ENCODE results near the gene TPO. TPM values are rescaled to one million over a fixed set of nuclear protein-coding genes. Genes with fewer than 3 reads are reported as not detected.

Gene TPO
- total and polyA plus RNA-seq, 2 experiments from 2014 or later, result 0.37 TPM; not detected in 1

DNA sequence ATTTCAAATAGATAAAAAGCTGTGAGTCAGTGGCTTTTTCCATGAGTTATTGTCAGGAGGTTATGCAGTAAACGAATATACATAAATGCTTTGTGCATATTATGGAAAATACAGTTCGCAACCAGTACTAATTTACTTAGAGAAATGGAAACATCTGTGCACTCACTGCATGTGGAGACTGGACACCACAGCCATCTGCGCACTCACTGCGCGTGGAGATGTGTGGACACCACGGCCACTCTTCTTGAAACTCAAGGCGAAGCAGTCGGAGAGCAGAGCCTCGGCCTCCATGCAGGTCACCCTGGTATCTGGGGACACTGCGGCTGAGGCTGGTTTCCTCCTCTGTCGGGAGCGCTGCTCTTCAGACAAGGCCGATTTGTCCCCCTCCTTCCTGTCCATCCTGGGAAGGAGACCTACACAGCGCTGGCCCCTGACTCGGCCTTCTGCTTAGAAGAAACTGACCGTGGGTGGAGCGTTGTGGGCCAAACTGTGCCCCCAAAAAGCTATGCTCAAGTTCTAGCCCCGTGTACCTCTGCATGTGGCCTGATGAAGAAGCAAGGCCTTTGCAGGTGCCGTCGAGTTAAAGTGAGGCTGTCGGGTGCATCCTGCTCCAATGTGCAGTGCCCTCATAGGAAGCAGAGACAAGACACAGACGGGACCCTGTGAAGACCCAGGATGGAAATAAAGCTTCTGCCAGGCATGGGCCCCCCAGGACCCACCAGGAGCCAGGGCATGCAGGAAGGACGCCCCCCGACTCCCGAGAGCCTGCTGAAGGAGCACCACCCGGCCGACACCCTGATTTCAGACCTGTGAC lies 88.0 kb downstream of the TPO start:
- H3K27ac ChIP-seq, result no peak overlapping the region
- H3K9me3 ChIP-seq (ENCODE audit: low read depth), result no peaks in the 10 kb centered on the region
- 91% methylated on average over 27 of the region's 27 CpGs for WGBS (ENCODE audit: low lambda C conversion rate, missing lambda C conversion rate)
- H3K4me1 ChIP-seq (ENCODE audit: insufficient read depth), result no peaks in the 10 kb centered on the region
- DNase-seq (ENCODE audit: low spot score), result no peak
- no peaks in the 10 kb centered on the region for H4K20me1 ChIP-seq (ENCODE audit: insufficient read depth, poor library complexity, severe bottlenecking)
- H3K4me2 ChIP-seq, result no peak overlapping the region
- TF ChIP-seq EZH2 (IDR thresholded peaks at IDR 0.05; ENCODE audit: borderline replicate concordance) (no peak), EZH2phosphoT487 (IDR thresholded peaks at IDR 0.05; ENCODE audit: low read depth, severe bottlenecking, unreplicated experiment) (no peak)
- TF ChIP-seq, protein P1, sequence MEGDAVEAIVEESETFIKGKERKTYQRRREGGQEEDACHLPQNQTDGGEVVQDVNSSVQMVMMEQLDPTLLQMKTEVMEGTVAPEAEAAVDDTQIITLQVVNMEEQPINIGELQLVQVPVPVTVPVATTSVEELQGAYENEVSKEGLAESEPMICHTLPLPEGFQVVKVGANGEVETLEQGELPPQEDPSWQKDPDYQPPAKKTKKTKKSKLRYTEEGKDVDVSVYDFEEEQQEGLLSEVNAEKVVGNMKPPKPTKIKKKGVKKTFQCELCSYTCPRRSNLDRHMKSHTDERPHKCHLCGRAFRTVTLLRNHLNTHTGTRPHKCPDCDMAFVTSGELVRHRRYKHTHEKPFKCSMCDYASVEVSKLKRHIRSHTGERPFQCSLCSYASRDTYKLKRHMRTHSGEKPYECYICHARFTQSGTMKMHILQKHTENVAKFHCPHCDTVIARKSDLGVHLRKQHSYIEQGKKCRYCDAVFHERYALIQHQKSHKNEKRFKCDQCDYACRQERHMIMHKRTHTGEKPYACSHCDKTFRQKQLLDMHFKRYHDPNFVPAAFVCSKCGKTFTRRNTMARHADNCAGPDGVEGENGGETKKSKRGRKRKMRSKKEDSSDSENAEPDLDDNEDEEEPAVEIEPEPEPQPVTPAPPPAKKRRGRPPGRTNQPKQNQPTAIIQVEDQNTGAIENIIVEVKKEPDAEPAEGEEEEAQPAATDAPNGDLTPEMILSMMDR (IDR thresholded peaks at IDR 0.05; ENCODE audit: poor library complexity), result no peak
- no peak overlapping the region for H2AFZ ChIP-seq
- no peaks in the 10 kb centered on the region for H3K9me2 ChIP-seq (replicated peaks; ENCODE audit: insufficient read depth)
- no peaks in the 10 kb centered on the region for H3K79me2 ChIP-seq
- no peaks in the 10 kb centered on the region for H3K36me3 ChIP-seq (replicated peaks; ENCODE audit: insufficient read depth, low read depth)
- no peak overlapping the region for H3K4me3 ChIP-seq
- H3K27me3 ChIP-seq, result no peaks in the 10 kb centered on the region

DNA sequence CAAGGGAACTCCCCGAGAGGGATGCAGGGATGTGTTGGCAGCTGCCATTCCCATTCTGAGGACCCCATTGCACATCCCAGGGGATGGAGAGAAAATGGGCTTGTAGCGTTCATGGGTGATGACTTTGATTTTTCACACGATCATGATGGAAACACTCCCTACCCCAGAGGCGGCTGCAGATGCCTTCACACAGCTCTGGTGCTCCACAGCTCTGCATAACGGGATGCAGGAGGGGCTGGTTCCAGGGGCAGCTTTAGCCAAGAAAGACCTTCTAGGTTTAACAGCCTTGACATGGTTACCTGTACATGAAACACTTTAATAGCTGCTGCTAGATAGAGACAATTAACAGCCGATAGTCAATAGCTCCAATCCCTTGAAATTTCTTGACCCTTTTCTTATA lies 88.7 kb downstream of the TPO start:
- TF ChIP-seq, protein P1 (IDR thresholded peaks at IDR 0.05; ENCODE audit: poor library complexity), result no peak
- TF ChIP-seq EZH2 (IDR thresholded peaks at IDR 0.05; ENCODE audit: borderline replicate concordance) (no peak), EZH2phosphoT487 (IDR thresholded peaks at IDR 0.05; ENCODE audit: low read depth, severe bottlenecking, unreplicated experiment) (no peak)
- no peak overlapping the region for H2AFZ ChIP-seq
- no peaks in the 10 kb centered on the region for H3K36me3 ChIP-seq (replicated peaks; ENCODE audit: insufficient read depth, low read depth)
- no peak overlapping the region for H3K4me2 ChIP-seq
- no peak overlapping the region for H3K27ac ChIP-seq
- no peaks in the 10 kb centered on the region for H3K4me1 ChIP-seq (ENCODE audit: insufficient read depth)
- H4K20me1 ChIP-seq (ENCODE audit: insufficient read depth, poor library complexity, severe bottlenecking), result no peaks in the 10 kb centered on the region
- no peak for DNase-seq (ENCODE audit: low spot score)
- H3K9me3 ChIP-seq (ENCODE audit: low read depth), result no peaks in the 10 kb centered on the region
- 89% methylated on average over 6 of the region's 6 CpGs for WGBS (ENCODE audit: low lambda C conversion rate, missing lambda C conversion rate)
- H3K9me2 ChIP-seq (replicated peaks; ENCODE audit: insufficient read depth), result no peaks in the 10 kb centered on the region
- H3K4me3 ChIP-seq, result no peak overlapping the region
- H3K27me3 ChIP-seq, result no peaks in the 10 kb centered on the region
- H3K79me2 ChIP-seq, result no peaks in the 10 kb centered on the region

DNA sequence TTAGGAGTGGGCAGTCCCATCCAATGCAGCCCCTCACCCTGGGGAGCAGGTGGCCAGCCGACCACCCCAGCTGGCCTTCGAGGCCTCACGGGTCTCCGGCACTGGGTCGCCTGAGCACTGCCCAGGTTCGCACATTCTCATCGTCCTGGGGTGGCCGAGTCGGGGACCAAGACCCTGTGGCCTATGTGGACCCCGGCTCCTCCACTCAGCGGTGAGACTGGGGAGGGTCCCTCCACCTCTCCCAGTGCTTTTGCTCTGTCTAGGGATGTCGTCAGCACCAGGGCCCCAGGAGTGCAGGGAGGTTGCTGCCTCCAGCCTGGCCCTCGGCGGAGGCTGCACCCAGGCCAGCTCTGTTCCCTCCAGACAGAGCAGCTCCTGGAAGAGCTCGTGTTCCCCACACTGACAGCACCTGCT lies 89.6 kb downstream of the TPO start:
- Histone ChIP-seq H3K9me2 (replicated peaks; ENCODE audit: insufficient read depth) (no peaks in the 10 kb centered on the region), H3K79me2 (no peaks in the 10 kb centered on the region), H3K9me3 (ENCODE audit: low read depth) (no peaks in the 10 kb centered on the region), H4K20me1 (ENCODE audit: insufficient read depth, poor library complexity, severe bottlenecking) (no peaks in the 10 kb centered on the region), H2AFZ (no peak overlapping the region), H3K4me2 (no peak overlapping the region), H3K4me1 (ENCODE audit: insufficient read depth) (no peaks in the 10 kb centered on the region), H3K27ac (no peak overlapping the region), H3K4me3 (no peak overlapping the region), H3K36me3 (replicated peaks; ENCODE audit: insufficient read depth, low read depth) (no peaks in the 10 kb centered on the region), H3K27me3 (no peaks in the 10 kb centered on the region)
- no peak for DNase-seq (ENCODE audit: low spot score)
- WGBS (ENCODE audit: low lambda C conversion rate, missing lambda C conversion rate), result 93% methylated on average over 15 of the region's 15 CpGs
- TF ChIP-seq, protein P1 (IDR thresholded peaks at IDR 0.05; ENCODE audit: poor library complexity), result no peak
- TF ChIP-seq EZH2 (IDR thresholded peaks at IDR 0.05; ENCODE audit: borderline replicate concordance), result no peak
- no peak for TF ChIP-seq EZH2phosphoT487 (IDR thresholded peaks at IDR 0.05; ENCODE audit: low read depth, severe bottlenecking, unreplicated experiment)

All from hepatocyte (in vitro differentiated cells).